Upper lobe of right lung (tissue), 1 donor: ENCODE results near the gene SMTNL2. TPM values are rescaled to one million over a fixed set of nuclear protein-coding genes. Genes with fewer than 3 reads are reported as not detected.
"Not testable (repeated sequence)": the region's sequence is repeated elsewhere in the genome, so short reads cannot be mapped to it uniquely, and the experiment has no call there.

Experiments used
- ATAC-seq: fragments of 200-7000 bp; cut with Tn5 transposase; one replicate; pipeline ENCODE4 v1.9.1; 2020; ENCODE audit warnings: mild to moderate bottlenecking, moderate library complexity
- DNase-seq: peaks from one replicate; pipeline ENCODE4 v3.0.0-alpha.2; 2020
- H3K27ac ChIP-seq: fragments of 200-600 bp; one replicate; pipeline ENCODE4 v1.8.0; 2022
- H3K27me3 ChIP-seq: fragments of 200-600 bp; one replicate; pipeline ENCODE4 v1.8.0; 2022; ENCODE audit warnings: mild to moderate bottlenecking
- H3K36me3 ChIP-seq: fragments of 200-600 bp; one replicate; pipeline ENCODE4 v1.8.0; 2022
- H3K4me1 ChIP-seq: fragments of 200-600 bp; one replicate; pipeline ENCODE4 v1.8.0; 2022
- H3K4me3 ChIP-seq: fragments of 200-600 bp; one replicate; pipeline ENCODE4 v1.8.0; 2022; ENCODE audit warnings: mild to moderate bottlenecking
- H3K9me3 ChIP-seq: fragments of 200-600 bp; one replicate; pipeline ENCODE4 v1.8.0; 2022
- intact Hi-C: fragments of 100-400 bp; cut with DNase I; formaldehyde crosslinking; loops from one replicate; pipeline ENCODE4 v1.11.0; 2022
- total RNA-seq: library from RNA; stranded (reverse); fragmentation: NEBNext Ultra II Directional; extraction: Animal tissue kit (Norgen Biotek cat#: 25700); gene quantifications from one replicate; pipeline ENCODE4 v1.2.1, GENCODE V29; 2021
- TF ChIP-seq, protein P1 (sequence below): fragments of 200-600 bp; IDR thresholded peaks from one replicate; pipeline ENCODE4 v1.8.0; 2022; ENCODE audit warnings: antibody characterized with exemption
- donor health status: DM: no; HTN: yes; CAD: no; lungs with severe emphysema.

The SMTNL2 gene
- total RNA-seq, 1 donor from 2014 or later = 2.7 TPM

DNA sequence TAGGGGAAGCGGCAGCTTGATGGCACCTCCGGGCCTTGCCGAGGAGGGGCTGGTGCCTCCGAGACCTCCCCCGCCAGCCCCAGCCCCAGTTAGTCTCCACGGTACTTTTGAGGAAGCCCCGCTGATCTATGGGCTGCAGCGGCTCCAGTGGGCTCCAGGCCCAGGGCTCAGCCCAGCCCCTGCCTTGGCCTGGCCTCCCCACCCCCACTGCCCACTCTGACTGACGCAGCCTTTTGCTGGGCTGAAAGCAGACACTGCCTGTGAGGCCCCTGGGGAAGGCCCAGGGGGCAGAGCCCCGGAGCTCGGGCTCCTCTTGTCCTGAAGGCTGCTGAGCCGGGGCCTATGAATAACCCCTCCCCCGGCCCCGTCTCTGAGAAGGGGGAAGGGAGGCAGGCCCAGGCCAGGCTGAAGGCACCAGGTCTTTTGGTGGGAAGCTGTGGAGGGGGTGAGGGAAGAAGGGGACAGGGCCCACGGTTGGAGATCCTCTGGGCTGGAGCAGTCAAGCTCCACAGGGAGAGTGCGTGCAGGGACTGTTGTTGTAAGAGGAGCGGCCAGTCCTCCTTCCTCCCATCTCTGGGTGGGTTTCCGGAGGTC, 7.5 kb upstream of the SMTNL2 start:
- ATAC-seq (no peak), DNase-seq (peak; percentile 49)
- no peaks in the 10 kb centered on the region for H3K4me1 ChIP-seq
- H3K4me3 ChIP-seq = no peak overlapping the region
- H3K9me3 ChIP-seq = no peaks in the 10 kb centered on the region
- intact Hi-C loops = no loop called here
- no peak overlapping the region for H3K27ac ChIP-seq
- no peaks in the 10 kb centered on the region for H3K36me3 ChIP-seq
- TF ChIP-seq, protein P1, sequence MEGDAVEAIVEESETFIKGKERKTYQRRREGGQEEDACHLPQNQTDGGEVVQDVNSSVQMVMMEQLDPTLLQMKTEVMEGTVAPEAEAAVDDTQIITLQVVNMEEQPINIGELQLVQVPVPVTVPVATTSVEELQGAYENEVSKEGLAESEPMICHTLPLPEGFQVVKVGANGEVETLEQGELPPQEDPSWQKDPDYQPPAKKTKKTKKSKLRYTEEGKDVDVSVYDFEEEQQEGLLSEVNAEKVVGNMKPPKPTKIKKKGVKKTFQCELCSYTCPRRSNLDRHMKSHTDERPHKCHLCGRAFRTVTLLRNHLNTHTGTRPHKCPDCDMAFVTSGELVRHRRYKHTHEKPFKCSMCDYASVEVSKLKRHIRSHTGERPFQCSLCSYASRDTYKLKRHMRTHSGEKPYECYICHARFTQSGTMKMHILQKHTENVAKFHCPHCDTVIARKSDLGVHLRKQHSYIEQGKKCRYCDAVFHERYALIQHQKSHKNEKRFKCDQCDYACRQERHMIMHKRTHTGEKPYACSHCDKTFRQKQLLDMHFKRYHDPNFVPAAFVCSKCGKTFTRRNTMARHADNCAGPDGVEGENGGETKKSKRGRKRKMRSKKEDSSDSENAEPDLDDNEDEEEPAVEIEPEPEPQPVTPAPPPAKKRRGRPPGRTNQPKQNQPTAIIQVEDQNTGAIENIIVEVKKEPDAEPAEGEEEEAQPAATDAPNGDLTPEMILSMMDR = no peak
- H3K27me3 ChIP-seq = no peaks in the 10 kb centered on the region

- intact Hi-C loops = no loop called here
These were observed 6.8 kb upstream of the SMTNL2 start for GRCh38 chr17:4577386-4577993.

DNA sequence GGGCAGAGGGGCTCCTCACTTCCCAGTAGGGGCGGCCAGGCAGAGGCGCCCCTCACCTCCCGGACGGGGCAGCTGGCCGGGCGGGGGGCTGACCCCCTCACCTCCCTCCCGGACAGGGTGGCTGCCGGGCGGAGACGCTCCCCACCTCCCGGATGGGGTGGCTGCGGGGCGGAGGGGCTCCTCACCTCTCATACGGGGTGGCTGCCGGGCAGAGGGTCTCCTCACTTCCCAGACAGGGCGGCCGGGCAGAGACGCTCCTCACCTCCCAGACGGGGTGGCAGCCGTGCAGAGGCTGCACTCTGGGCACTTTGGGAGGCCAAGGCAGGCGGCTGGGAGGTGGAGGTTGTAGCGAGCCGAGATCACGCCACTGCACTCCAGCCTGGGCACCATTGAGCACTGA, 6.0 kb upstream of the SMTNL2 start:
- intact Hi-C loops, H3K36me3 ChIP-seq, H3K27me3 ChIP-seq, ATAC-seq, H3K9me3 ChIP-seq, H3K4me3 ChIP-seq, H3K27ac ChIP-seq, H3K4me1 ChIP-seq: not testable (repeated sequence)
- peak; percentile 52 for DNase-seq

More at GRCh38 chr17:4577386-4577993, 6.8 kb upstream of the SMTNL2 start:
- Histone ChIP-seq H3K27ac (no peak overlapping the region), H3K4me3 (no peak overlapping the region), H3K4me1 (no peaks in the 10 kb centered on the region), H3K27me3 (no peaks in the 10 kb centered on the region), H3K9me3 (no peaks in the 10 kb centered on the region), H3K36me3 (no peaks in the 10 kb centered on the region)
- DNase-seq (peak; percentile 41), ATAC-seq (no peak)
- TF ChIP-seq, protein P1 = no peak

DNA sequence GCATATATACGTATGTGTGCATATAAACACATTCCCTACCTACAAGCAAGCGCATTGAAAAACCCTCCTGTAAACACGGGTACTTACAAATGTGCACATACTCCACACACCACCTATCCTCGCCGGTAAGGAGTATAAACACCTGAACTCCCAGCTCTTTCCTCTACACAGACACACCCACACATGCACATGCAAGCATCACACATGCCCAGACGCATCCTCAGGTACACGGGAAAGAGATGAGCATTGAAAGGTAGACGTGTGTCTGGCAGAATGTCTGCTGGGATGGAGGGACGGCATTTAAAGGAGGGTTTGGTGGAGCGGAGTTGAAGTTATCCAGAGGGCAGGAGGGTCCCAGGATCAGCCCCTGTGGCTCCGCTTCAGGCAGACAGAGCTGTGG, 4.7 kb upstream of the SMTNL2 start:
- Histone ChIP-seq H3K36me3 (no peaks in the 10 kb centered on the region), H3K4me1 (peaks cover 15% of the 10 kb centered on the region), H3K9me3 (no peaks in the 10 kb centered on the region), H3K4me3 (no peak overlapping the region), H3K27ac (no peak overlapping the region), H3K27me3 (peaks cover 18% of the 10 kb centered on the region)
- ATAC-seq = no peak
- DNase-seq = peak; percentile 51
- intact Hi-C loops = no loop called here
- TF ChIP-seq, protein P1 = no peak

GRCh38 chr17:4580291-4580690, 4.0 kb upstream of the SMTNL2 start:
- peak; percentile 48 for DNase-seq
- ATAC-seq = no peak
- H3K36me3 ChIP-seq = no peaks in the 10 kb centered on the region
- intact Hi-C loops = no loop called here
- H3K4me1 ChIP-seq = peaks cover 15% of the 10 kb centered on the region
- H3K27ac ChIP-seq = no peak overlapping the region
- no peaks in the 10 kb centered on the region for H3K9me3 ChIP-seq
- H3K4me3 ChIP-seq = no peak overlapping the region
- H3K27me3 ChIP-seq = peaks cover 24% of the 10 kb centered on the region
- TF ChIP-seq, protein P1 = no peak

- Histone ChIP-seq H3K36me3 (no peaks in the 10 kb centered on the region), H3K27me3 (peaks cover 26% of the 10 kb centered on the region), H3K4me3 (no peak overlapping the region), H3K27ac (no peak overlapping the region), H3K9me3 (no peaks in the 10 kb centered on the region), H3K4me1 (peaks cover 15% of the 10 kb centered on the region)
- intact Hi-C loops = no loop called here
- TF ChIP-seq, protein P1 = no peak
- ATAC-seq (no peak), DNase-seq (peak; percentile 55)
These were observed 2.2 kb upstream of the SMTNL2 start for GRCh38 chr17:4582101-4582501.
